PC-3 (cell line): ENCODE data around the gene WWC1.

Source experiments
- EZH2phosphoT487 ChIP-seq: fragments of 300-600 bp; sonication (generic); IDR thresholded peaks from 2 replicates; pipeline ENCODE4 v1.6.1; 2018; ENCODE audit warnings: mild to moderate bottlenecking, antibody characterized with exemption, low read length, borderline replicate concordance
- TF ChIP-seq, protein P1 (sequence below): fragments of 300-600 bp; sonication (generic); conservative IDR thresholded peaks from 2 replicates; pipeline ENCODE4 v1.5.1; 2017; ENCODE audit warnings: antibody characterized with exemption, low read depth, mild to moderate bottlenecking, low read length

DNA sequence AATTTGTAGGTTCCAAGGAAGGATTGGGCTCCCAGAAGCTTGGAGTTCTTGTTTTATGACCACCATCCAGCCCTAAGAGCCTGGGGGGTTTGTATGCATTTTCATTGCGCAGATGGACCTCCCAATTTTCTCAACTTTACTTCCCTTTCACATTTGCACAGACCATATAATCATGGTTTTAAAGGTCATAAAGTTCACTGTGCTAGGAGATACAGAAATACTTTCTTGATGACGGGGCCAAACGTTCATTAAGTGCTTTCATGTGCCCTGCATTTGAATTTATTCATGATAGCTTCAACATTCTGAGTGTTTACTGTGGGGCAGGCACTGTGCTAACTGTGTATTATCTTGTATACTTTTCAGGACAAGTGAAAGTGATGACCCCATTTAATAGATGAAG is 51.5 kb downstream of the WWC1 start:
- TF ChIP-seq, protein P1, sequence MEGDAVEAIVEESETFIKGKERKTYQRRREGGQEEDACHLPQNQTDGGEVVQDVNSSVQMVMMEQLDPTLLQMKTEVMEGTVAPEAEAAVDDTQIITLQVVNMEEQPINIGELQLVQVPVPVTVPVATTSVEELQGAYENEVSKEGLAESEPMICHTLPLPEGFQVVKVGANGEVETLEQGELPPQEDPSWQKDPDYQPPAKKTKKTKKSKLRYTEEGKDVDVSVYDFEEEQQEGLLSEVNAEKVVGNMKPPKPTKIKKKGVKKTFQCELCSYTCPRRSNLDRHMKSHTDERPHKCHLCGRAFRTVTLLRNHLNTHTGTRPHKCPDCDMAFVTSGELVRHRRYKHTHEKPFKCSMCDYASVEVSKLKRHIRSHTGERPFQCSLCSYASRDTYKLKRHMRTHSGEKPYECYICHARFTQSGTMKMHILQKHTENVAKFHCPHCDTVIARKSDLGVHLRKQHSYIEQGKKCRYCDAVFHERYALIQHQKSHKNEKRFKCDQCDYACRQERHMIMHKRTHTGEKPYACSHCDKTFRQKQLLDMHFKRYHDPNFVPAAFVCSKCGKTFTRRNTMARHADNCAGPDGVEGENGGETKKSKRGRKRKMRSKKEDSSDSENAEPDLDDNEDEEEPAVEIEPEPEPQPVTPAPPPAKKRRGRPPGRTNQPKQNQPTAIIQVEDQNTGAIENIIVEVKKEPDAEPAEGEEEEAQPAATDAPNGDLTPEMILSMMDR: no peak
- no peak for TF ChIP-seq EZH2phosphoT487
